HepG2 (cell line): ENCODE results near the gene ZG16. TPM values are rescaled to one million over a fixed set of nuclear protein-coding genes. Genes with fewer than 3 reads are reported as not detected.

Experiments
- FOXO1 ChIP-seq: sonication (generic); formaldehyde crosslinking; IDR thresholded peaks from 2 replicates; pipeline ENCODE4 v1.4.0; 2020; ENCODE audit warnings: missing genetic modification reagents
- GABPA ChIP-seq, 2 experiments: IDR thresholded peaks; 2 replicates each; pipeline ENCODE4 v1.6.1; 2011 to 2016; ENCODE audit warnings: low read depth in 2 of 2, low read length in 1 of 2, missing biosample characterization in 1 of 2, missing genetic modification characterization in 1 of 2
- KAT2B ChIP-seq: fragments of 150-350 bp; IDR thresholded peaks from 2 replicates; pipeline ENCODE4 v1.6.1; 2014; ENCODE audit warnings: low read depth, low read length, borderline replicate concordance
- KLF6 ChIP-seq: IDR thresholded peaks from 2 replicates; pipeline ENCODE4 v1.8.0; 2016; ENCODE audit warnings: missing biosample characterization, missing genetic modification reagents
- MAF1 ChIP-seq: sonication (generic); formaldehyde crosslinking; IDR thresholded peaks from 2 replicates; pipeline ENCODE4 v1.5.0; 2020; ENCODE audit warnings: missing genetic modification reagents, borderline replicate concordance
- POGZ ChIP-seq: sonication (generic); formaldehyde crosslinking; IDR thresholded peaks from 2 replicates; pipeline ENCODE4 v1.4.0; 2020; ENCODE audit warnings: mild to moderate bottlenecking, missing genetic modification reagents
- RELA ChIP-seq: sonication (generic); formaldehyde crosslinking; IDR thresholded peaks from 2 replicates; pipeline ENCODE4 v1.4.0; 2020; ENCODE audit warnings: missing genetic modification reagents
- RORA ChIP-seq: sonication (generic); formaldehyde crosslinking; IDR thresholded peaks from 2 replicates; pipeline ENCODE4 v1.5.0; 2020; ENCODE audit warnings: mild to moderate bottlenecking, missing genetic modification reagents, moderate library complexity
- SAFB2 ChIP-seq: sonication (generic); formaldehyde crosslinking; IDR thresholded peaks from 2 replicates; pipeline ENCODE4 v1.5.1; 2020; ENCODE audit warnings: missing genetic modification reagents, low read depth, mild to moderate bottlenecking, borderline replicate concordance
- SKI ChIP-seq: fragments of 450-650 bp; IDR thresholded peaks from one replicate; pipeline ENCODE4 v1.6.1; 2018; ENCODE audit warnings: mild to moderate bottlenecking; ENCODE audit not compliant: partially characterized antibody
- SMC3 ChIP-seq: IDR thresholded peaks from 2 replicates; pipeline ENCODE4 v1.6.1; 2011; ENCODE audit warnings: low read length, improper control_type of control experiment
- SUZ12 ChIP-seq: fragments of 150-350 bp; IDR thresholded peaks from 2 replicates; pipeline ENCODE4 v1.6.1; 2014; ENCODE audit warnings: low read depth, low read length
- TBX3 ChIP-seq: fragments of 450-650 bp; IDR thresholded peaks from 2 replicates; pipeline ENCODE4 v1.6.1; 2017; ENCODE audit warnings: antibody characterized with exemption, mild to moderate bottlenecking, inconsistent platforms, borderline replicate concordance
- WIZ ChIP-seq: sonication (generic); formaldehyde crosslinking; IDR thresholded peaks from 2 replicates; pipeline ENCODE4 v1.5.1; 2020; ENCODE audit warnings: mild to moderate bottlenecking, missing genetic modification reagents
- XBP1 ChIP-seq: sonication (generic); formaldehyde crosslinking; IDR thresholded peaks from 2 replicates; pipeline ENCODE4 v1.5.0; 2020; ENCODE audit warnings: missing genetic modification reagents
- YY1 ChIP-seq: IDR thresholded peaks from 2 replicates; pipeline ENCODE4 v1.6.1; 2011; ENCODE audit warnings: low read length, low read depth, moderate library complexity, mild to moderate bottlenecking; ENCODE audit not compliant: insufficient read depth, insufficient replicate concordance
- ZBTB2 ChIP-seq: sonication (generic); formaldehyde crosslinking; IDR thresholded peaks from 2 replicates; pipeline ENCODE4 v1.8.0; 2022; ENCODE audit warnings: low read depth, missing genetic modification reagents
- ZBTB25 ChIP-seq: IDR thresholded peaks from 2 replicates; pipeline ENCODE4 v1.6.1; 2018; ENCODE audit warnings: missing genetic modification reagents
- ZEB1 ChIP-seq: IDR thresholded peaks from 2 replicates; pipeline ENCODE4 v1.6.1; 2012; ENCODE audit warnings: mild to moderate bottlenecking, low read depth, inconsistent platforms; ENCODE audit not compliant: insufficient replicate concordance
- ZNF234 ChIP-seq: sonication (generic); formaldehyde crosslinking; conservative IDR thresholded peaks from 2 replicates; pipeline ENCODE4 v1.5.1; 2020; ENCODE audit warnings: mild to moderate bottlenecking, missing genetic modification reagents
- ZNF256 ChIP-seq: sonication (generic); formaldehyde crosslinking; conservative IDR thresholded peaks from 2 replicates; pipeline ENCODE4 v1.4.0; 2020; ENCODE audit warnings: missing genetic modification reagents
- ZNF274 ChIP-seq: sonication (generic); formaldehyde crosslinking; IDR thresholded peaks from 2 replicates; pipeline ENCODE4 v1.5.1; 2020; ENCODE audit warnings: mild to moderate bottlenecking, missing genetic modification reagents
- ZNF33A ChIP-seq: sonication (generic); formaldehyde crosslinking; IDR thresholded peaks from 2 replicates; pipeline ENCODE4 v1.5.1; 2020; ENCODE audit warnings: missing genetic modification reagents, mild to moderate bottlenecking, moderate library complexity, borderline replicate concordance
- ZNF615 ChIP-seq: sonication (generic); formaldehyde crosslinking; IDR thresholded peaks from 2 replicates; pipeline ENCODE4 v1.5.0; 2020; ENCODE audit warnings: mild to moderate bottlenecking, missing genetic modification reagents, borderline replicate concordance
- ZNF776 ChIP-seq: sonication (generic); formaldehyde crosslinking; IDR thresholded peaks from 2 replicates; pipeline ENCODE4 v1.4.0; 2020; ENCODE audit warnings: mild to moderate bottlenecking, missing genetic modification reagents
- ZSCAN22 ChIP-seq: sonication (generic); formaldehyde crosslinking; IDR thresholded peaks from 2 replicates; pipeline ENCODE4 v1.4.0; 2020; ENCODE audit warnings: mild to moderate bottlenecking, missing genetic modification reagents
- polyA plus RNA-seq, 8 experiments: library from polyadenylated mRNA; depleted of rRNA in 3 of 8; stranded (reverse) in 7 of 8; unstranded in 1 of 8; fragments of >200 nt; fragmentation: Illumina TruSeq in 4 of 8; extraction: Trizol in 4 of 8; gene quantifications; 2 replicates each; pipeline versions ENCODE4 v1.2.1 to v1.2.3, GENCODE V29; 2011 to 2016; ENCODE audit warnings: low read depth in 4 of 8, missing spikeins in 1 of 8, mixed read lengths in 1 of 8; ENCODE audit not compliant: insufficient read depth in 1 of 8
- total RNA-seq, 5 experiments: library from RNA; depleted of rRNA; stranded (reverse); fragments of >200 nt; fragmentation: Illumina TruSeq; extraction: Trizol; gene quantifications; 2 replicates each; pipeline ENCODE4 v1.2.3, GENCODE V29; 2016; ENCODE audit warnings: low read depth in 1 of 5
- TF ChIP-seq, protein P1 (sequence below): sonication (generic); formaldehyde crosslinking; IDR thresholded peaks from 2 replicates; pipeline ENCODE4 v1.8.1; 2023; ENCODE audit warnings: mild to moderate bottlenecking, missing genetic modification reagents

Gene ZG16
- total and polyA plus RNA-seq, 2 of the 13 experiments (the other 11 are each of a cell fraction or from before 2014, with no cell fraction given) = 0.04 to 0.07 TPM

DNA sequence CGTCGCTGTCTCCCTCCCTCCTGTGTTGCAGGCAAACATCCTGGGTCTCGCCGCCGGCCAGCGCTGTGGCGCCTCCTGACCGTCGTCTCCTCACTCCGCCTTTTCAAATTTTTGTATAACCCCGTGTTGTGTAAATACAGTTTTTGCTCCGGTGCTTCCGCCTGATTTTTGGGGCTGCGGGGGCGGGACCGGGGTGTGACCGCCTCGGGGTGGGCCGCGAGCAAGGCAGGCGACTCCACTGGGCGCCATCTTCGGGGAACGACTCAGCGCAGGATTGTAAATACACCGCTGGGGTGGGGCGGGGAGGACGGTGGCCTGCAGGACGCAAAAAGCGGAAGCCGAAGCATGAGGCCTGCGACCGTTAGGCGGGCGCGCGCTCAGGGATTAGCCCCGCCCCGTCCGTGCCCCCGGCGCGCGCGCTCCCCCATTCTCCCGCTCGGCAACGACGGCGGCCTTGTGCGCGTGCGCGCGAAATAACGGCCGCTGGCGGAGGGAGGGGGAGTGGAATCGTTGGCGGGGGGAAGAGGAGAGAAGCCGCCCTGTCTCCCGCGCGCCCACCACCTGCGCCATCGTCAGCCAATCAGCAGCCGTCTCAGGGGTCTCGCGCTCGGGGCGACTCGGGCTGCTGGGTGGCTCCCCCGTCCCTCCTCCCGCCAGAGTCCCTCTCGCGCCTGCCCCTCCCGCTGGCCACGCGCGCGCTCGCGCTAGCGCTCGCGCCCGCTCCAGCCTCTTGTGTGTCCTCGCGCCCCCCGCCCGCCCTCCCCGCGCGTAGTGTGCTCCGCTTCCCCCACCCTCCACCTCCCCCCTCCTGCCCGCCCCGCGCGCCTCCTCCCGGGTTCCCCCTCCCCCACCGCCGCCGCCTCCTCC is 27.4 kb downstream of the ZG16 start (continued):
- TF ChIP-seq MAF1 (CRISPR knock-in tag) = peak; percentile 52; the same call in 1 of the 2 replicates
- peak; percentile 66; the same call in 1 of the 2 replicates for TF ChIP-seq ZNF615
- peak; percentile 99 for TF ChIP-seq KLF6 (CRISPR knock-in tag)
- peak; percentile 88; the same call in 1 of the 2 replicates for TF ChIP-seq ZNF256 (CRISPR knock-in tag)
- TF ChIP-seq SKI = peak; percentile 76
- TF ChIP-seq ZSCAN22 (CRISPR knock-in tag) = no peak
- TF ChIP-seq ZNF776 (CRISPR knock-in tag) = peak; percentile 97
- peak; percentile 56; the same call in 1 of the 2 replicates for TF ChIP-seq ZNF274 (CRISPR knock-in tag)
- peak; percentile 96 for TF ChIP-seq FOXO1
- peak; percentile 76 for TF ChIP-seq RELA (CRISPR knock-in tag)
- TF ChIP-seq POGZ (CRISPR knock-in tag) = peak; percentile 94
- no peak for TF ChIP-seq SUZ12
- TF ChIP-seq ZBTB25 (CRISPR knock-in tag) = peak; percentile 99
- TF ChIP-seq ZNF33A (CRISPR knock-in tag) = no peak
- peak; percentile 96 for TF ChIP-seq SAFB2 (CRISPR knock-in tag)
- TF ChIP-seq WIZ = peak; percentile 77; the same call in 1 of the 2 replicates
- no peak for TF ChIP-seq GABPA (IDR thresholded peaks at IDR 0.05; ENCODE audit: low read depth, low read length)
- TF ChIP-seq GABPA (CRISPR knock-in tag; IDR thresholded peaks at IDR 0.05; ENCODE audit: low read depth) = peak; percentile 76
- TF ChIP-seq ZNF234 (CRISPR knock-in tag) = 0 out of 2 replicates have a peak, but pooled peaks have one; percentile 77
- no peak for TF ChIP-seq SMC3
- TF ChIP-seq, protein P1, sequence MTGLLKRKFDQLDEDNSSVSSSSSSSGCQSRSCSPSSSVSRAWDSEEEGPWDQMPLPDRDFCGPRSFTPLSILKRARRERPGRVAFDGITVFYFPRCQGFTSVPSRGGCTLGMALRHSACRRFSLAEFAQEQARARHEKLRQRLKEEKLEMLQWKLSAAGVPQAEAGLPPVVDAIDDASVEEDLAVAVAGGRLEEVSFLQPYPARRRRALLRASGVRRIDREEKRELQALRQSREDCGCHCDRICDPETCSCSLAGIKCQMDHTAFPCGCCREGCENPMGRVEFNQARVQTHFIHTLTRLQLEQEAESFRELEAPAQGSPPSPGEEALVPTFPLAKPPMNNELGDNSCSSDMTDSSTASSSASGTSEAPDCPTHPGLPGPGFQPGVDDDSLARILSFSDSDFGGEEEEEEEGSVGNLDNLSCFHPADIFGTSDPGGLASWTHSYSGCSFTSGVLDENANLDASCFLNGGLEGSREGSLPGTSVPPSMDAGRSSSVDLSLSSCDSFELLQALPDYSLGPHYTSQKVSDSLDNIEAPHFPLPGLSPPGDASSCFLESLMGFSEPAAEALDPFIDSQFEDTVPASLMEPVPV (CRISPR knock-in tag) = peak; percentile 91
- peak; percentile 97 for TF ChIP-seq YY1
- 0 out of 2 replicates have a peak, but pooled peaks have one; percentile 27 for TF ChIP-seq TBX3
- TF ChIP-seq XBP1 (CRISPR knock-in tag) = no peak
- no peak for TF ChIP-seq KAT2B
- TF ChIP-seq ZEB1 = peak; percentile 75
- no peak for TF ChIP-seq RORA (CRISPR knock-in tag)
- TF ChIP-seq ZBTB2 (CRISPR knock-in tag) = peak; percentile 99
